ENCODE measurements around the gene GNB1L.

Gene GNB1L

DNA sequence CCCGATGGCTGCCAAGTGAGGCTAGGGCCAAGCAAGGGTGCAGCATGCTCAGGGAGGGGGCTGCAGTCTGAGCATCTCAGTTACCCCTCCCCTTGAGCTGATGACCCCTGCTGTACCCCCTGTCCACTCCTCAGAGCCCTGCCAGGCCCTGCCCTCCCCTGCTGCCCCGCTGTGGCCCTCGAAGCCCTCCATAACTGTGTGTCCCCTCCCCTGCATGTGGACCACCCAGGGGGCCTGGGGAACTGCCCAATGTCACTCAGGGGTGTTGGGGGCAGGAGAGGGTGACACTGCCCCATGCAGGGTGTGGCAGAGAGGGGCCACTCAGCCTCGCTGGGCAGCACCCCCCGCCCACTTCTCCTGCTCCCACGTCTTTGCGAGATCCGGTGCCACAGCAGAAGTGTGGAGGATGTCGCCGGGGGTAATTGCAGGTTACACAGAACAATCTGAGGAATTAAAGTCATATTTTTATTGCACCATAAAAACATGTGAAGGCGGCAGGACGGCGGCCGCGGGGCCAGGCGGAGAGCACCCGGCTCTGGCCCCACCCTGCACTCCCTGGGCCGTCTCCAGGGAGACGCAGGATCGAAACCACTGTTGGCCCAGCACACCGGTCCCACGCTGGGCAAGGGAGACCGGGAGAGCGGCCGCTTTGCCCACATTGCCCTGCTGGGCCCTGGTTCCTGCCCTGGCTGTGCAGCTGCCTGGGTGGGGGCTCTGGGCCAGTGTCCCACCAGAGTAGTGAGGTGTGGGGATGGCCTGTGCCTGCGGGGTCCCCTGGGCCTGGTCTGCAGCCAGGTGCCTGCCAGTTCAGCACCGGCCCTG, 18.7 kb upstream of the GNB1L start:
- Histone ChIP-seq H3K4me1 (ENCODE audit: control insufficient read depth, insufficient read depth, low read length) (peaks cover 47% of the 10 kb centered on the region), H3K27me3 (ENCODE audit: control insufficient read depth, insufficient read depth, low read length) (no peaks in the 10 kb centered on the region), H3K9ac (ENCODE audit: low read depth, low read length) (peak overlapping the region; percentile 60), H3K4me2 (ENCODE audit: low read length) (no peak overlapping the region), H3K4me3 (ENCODE audit: low read length) (no peak overlapping the region), H3K9me3 (replicated peaks; ENCODE audit: low read length) (no peaks in the 10 kb centered on the region), H3K36me3 (ENCODE audit: insufficient read depth, low read length) (peaks cover 19% of the 10 kb centered on the region)

DNA sequence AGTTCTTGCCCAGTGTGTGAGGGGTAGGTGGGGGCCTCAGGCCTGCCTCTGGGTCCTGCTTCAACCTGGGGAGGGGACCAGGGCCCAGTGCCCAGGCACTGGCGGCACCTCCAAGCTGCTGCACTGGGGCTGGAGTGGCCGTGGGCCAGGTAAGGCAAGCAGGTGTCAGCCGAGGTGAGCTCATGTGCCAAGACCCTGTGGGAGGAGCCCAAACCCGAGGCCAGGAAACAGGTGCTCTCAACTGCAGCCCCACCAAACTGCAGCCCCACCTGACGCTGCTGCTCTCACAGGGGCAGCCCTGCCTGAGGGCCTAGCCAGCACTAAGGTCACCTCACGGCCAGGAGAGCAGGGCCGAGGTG, 18.1 kb upstream of the GNB1L start:
- H3K9ac ChIP-seq (ENCODE audit: low read depth, low read length): no peak overlapping the region
- peaks cover 16% of the 10 kb centered on the region for H3K36me3 ChIP-seq (ENCODE audit: insufficient read depth, low read length)
- H3K9me3 ChIP-seq (replicated peaks; ENCODE audit: low read length): no peaks in the 10 kb centered on the region
- no peak overlapping the region for H3K4me3 ChIP-seq (ENCODE audit: low read length)
- no peak overlapping the region for H3K4me2 ChIP-seq (ENCODE audit: low read length)
- peaks cover 41% of the 10 kb centered on the region for H3K4me1 ChIP-seq (ENCODE audit: control insufficient read depth, insufficient read depth, low read length)
- H3K27me3 ChIP-seq (ENCODE audit: control insufficient read depth, insufficient read depth, low read length): no peaks in the 10 kb centered on the region

DNA sequence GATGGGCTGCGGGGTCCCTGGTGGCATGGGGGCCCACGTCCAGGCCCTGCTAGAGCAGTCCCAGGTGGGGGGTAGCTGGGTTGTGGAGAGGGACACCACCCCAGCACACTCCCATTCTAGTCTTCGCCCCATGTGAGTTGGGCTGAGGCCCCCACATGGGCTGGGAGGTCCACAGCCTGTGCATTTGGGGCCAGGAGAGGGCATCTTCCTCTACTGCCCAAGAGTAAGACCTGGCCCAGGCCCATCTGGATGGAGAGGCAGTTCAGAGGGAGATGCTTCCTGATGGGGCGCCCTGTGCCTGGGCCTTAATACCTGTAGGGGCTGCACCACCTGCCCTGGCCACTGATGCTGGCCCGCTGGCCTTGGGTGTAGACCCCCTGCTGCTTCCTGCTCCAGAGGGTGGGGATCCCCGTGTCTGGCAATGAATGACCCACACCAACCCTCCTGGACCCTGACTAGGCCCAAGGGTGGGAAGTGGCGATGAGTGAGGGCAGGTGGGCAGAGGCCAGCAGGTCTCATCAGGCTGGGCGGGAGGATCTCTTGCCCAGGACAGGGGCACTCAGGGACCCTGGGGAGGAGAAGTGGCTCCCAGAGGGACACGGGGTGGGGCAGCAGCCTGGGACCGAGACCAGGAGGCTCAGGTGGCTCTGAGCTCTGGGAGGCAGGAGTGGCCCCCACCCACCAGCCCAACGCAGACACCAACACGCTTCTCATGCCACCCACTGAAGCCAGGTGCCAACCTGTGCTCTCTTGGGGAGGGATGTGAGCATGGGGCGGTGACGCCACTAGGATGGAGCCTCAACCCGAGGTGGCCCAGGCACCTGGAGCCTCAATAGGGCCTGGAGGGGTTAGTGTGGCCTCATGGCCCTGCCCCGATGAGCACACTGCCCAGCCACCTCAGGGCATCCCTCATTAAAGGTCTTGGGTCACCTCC, 17.4 kb upstream of the GNB1L start:
- H3K36me3 ChIP-seq (ENCODE audit: insufficient read depth, low read length): peaks cover 16% of the 10 kb centered on the region
- no peaks in the 10 kb centered on the region for H3K9me3 ChIP-seq (replicated peaks; ENCODE audit: low read length)
- H3K27me3 ChIP-seq (ENCODE audit: control insufficient read depth, insufficient read depth, low read length): no peaks in the 10 kb centered on the region
- H3K9ac ChIP-seq (ENCODE audit: low read depth, low read length): no peak overlapping the region
- H3K4me1 ChIP-seq (ENCODE audit: control insufficient read depth, insufficient read depth, low read length): peaks cover 35% of the 10 kb centered on the region
- no peak overlapping the region for H3K4me2 ChIP-seq (ENCODE audit: low read length)
- no peak overlapping the region for H3K4me3 ChIP-seq (ENCODE audit: low read length)

DNA sequence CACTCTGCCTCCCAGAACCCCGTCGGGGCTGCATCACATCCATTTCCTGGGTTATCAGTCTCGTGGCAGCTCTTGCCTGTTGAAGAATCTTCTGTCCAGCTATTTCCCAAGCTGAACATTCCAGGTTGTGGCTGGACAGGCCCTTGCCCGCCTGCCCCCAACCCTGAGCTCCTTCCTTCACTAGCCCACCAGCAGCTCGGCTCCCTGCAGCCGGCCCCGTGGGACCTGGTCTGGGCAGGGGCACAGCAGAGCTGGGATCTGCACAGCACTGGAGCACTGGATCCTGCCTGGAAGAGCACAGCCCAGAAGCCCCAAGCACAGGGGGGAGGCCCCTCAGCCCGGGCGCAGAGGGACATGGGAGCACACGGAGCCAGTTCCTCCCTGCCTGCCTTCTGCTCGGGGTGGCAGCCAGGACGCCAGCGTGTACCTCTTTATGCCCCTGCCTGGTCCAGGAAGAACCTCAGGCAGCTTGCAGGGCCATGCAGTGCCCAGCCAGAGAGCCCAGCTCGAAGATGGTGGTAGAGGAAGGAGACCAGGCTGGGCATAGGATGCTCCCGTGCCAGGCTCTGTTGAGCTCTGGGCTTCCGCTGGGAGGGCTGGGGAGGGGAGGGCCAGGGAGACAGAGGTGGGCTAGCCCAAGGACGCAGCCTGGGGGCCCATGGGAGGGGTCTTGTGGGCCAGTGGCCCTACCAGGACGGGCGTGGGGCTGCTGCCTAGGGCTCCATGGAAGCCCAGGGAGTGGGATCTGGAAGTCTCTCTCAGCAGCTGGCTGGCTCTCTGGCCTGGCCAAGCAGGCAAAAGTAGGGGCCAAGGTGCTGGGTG, 16.6 kb upstream of the GNB1L start:
- Histone ChIP-seq H3K9ac (ENCODE audit: low read depth, low read length) (no peak overlapping the region), H3K4me3 (ENCODE audit: low read length) (no peak overlapping the region)

DNA sequence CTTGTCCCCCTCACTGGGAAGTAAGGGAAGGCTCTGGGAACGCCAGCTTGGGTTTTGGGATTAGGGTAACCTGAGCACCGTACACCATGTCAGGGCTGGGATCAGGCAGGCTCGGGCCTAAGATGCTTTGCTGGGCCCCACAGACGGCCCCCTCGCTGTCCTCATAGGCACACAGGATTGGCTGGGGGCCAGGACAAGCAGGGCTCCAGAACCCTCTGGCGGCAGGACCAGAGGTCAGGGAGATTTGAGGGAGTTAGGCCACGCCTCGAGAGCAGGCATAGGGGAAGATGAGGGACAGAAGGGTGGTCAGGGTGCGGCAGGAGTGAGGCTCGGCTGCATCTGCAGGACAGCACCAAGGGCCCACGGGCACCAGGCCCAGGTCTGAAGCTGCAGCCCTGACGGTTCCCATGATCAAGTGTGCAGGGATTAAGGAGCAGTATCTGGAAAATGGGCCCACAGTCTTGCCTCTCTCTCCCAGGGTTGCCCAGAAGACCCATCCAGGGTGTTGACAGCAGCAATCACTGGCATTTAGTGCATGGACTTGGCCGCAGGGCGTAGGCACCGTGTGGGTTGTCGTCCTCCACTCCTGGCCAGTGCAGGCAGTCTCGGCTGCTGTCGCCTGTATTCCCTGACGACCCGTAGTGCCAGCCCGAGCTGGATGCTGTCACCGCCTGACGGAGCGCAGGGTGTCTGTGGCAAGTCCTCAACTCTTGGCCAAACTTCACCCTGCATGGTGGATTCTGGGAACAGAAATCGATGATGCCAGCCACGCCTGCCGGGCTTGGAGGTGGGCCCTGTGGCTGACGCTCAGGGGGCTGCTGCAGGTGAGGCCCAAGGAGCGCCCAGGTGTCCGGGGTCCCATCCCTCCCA, 15.7 kb upstream of the GNB1L start:
- Histone ChIP-seq H3K9ac (ENCODE audit: low read depth, low read length) (no peak overlapping the region), H3K27me3 (ENCODE audit: control insufficient read depth, insufficient read depth, low read length) (no peaks in the 10 kb centered on the region), H3K4me3 (ENCODE audit: low read length) (no peak overlapping the region), H3K36me3 (ENCODE audit: insufficient read depth, low read length) (peaks cover 7% of the 10 kb centered on the region), H3K9me3 (replicated peaks; ENCODE audit: low read length) (no peaks in the 10 kb centered on the region), H3K4me1 (ENCODE audit: control insufficient read depth, insufficient read depth, low read length) (peaks cover 22% of the 10 kb centered on the region), H3K4me2 (ENCODE audit: low read length) (no peak overlapping the region)

More for the DNA sequence above, 16.6 kb upstream of the GNB1L start:
- no peak overlapping the region for H3K4me2 ChIP-seq (ENCODE audit: low read length)
- peaks cover 10% of the 10 kb centered on the region for H3K36me3 ChIP-seq (ENCODE audit: insufficient read depth, low read length)
- H3K9me3 ChIP-seq (replicated peaks; ENCODE audit: low read length): no peaks in the 10 kb centered on the region
- H3K4me1 ChIP-seq (ENCODE audit: control insufficient read depth, insufficient read depth, low read length): peaks cover 27% of the 10 kb centered on the region
- no peaks in the 10 kb centered on the region for H3K27me3 ChIP-seq (ENCODE audit: control insufficient read depth, insufficient read depth, low read length)

DNA sequence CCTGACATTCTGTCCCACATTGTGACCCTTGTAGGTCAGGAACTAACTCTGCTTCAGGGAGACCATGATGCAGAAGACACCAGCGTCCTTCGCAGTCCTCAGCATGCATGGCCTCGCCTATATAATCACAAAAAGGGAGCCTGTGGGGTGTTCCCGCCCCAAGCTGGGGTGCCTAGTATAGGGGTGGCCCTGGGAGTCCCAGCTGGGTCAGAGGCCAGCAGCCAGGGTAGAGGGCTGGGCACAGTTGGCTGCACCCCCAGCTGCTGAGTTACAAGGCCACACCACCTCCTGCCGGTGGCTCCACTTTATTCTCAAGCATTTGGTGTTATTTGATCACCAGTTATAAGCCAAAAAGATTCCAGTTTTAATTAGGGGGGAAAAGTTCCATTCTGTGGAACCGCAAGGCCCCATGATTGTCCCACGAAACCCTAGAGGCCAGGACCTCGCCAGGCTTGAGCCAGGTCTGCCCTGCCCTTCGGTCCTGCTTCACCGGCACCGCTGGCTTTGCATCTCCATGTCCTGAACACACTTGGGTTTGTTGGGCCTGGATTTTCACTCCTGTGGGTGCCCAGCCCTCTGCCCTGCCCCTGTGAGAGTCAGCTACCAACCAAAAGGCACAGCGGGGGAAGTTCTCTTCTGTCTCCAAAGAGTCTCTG, 15.0 kb upstream of the GNB1L start:
- no peak overlapping the region for H3K9ac ChIP-seq (ENCODE audit: low read depth, low read length)
- H3K36me3 ChIP-seq (ENCODE audit: insufficient read depth, low read length): no peaks in the 10 kb centered on the region

DNA sequence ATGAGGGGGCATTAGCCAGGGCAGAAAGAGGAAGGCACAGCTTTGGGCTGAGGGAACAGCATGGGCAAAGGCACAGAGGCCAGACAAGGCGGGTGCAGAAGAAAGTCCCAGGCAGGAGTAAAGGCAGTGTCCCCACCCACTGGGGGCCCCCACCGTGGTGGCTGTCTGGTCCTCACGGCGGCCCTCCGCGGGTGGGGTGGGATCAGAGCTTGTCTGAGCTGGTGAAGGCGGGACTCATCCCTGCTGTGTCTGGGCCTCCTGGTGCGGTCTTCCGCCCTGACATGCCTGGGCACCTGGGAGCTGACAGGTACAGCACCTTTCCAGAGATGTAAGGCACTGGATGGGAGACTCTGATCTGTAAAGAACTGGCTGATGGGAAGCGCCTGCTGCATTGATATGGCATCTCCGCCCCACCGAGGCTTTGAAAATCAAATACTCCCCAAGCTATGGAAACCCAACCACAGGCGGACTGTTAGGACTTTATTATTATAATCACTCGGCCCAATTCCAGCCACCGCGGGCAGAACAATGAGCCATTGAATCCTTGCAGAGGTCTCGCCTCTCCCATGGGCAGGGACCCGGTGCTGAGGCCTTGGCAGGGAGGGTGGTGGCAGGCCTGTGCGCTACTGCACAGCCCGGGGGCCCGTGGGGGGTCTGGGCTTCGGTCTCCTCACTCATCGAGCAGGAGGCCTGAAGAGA, 14.2 kb upstream of the GNB1L start:
- no peaks in the 10 kb centered on the region for H3K36me3 ChIP-seq (ENCODE audit: insufficient read depth, low read length)
- H3K4me3 ChIP-seq (ENCODE audit: low read length): no peak overlapping the region
- no peaks in the 10 kb centered on the region for H3K9me3 ChIP-seq (replicated peaks; ENCODE audit: low read length)
- no peak overlapping the region for H3K9ac ChIP-seq (ENCODE audit: low read depth, low read length)
- H3K27me3 ChIP-seq (ENCODE audit: control insufficient read depth, insufficient read depth, low read length): no peaks in the 10 kb centered on the region
- peaks cover 11% of the 10 kb centered on the region for H3K4me1 ChIP-seq (ENCODE audit: control insufficient read depth, insufficient read depth, low read length)
- no peak overlapping the region for H3K4me2 ChIP-seq (ENCODE audit: low read length)

More for the DNA sequence above, 15.0 kb upstream of the GNB1L start:
- Histone ChIP-seq H3K9me3 (replicated peaks; ENCODE audit: low read length) (no peaks in the 10 kb centered on the region), H3K4me3 (ENCODE audit: low read length) (no peak overlapping the region), H3K4me2 (ENCODE audit: low read length) (no peak overlapping the region), H3K4me1 (ENCODE audit: control insufficient read depth, insufficient read depth, low read length) (peaks cover 18% of the 10 kb centered on the region), H3K27me3 (ENCODE audit: control insufficient read depth, insufficient read depth, low read length) (no peaks in the 10 kb centered on the region)

DNA sequence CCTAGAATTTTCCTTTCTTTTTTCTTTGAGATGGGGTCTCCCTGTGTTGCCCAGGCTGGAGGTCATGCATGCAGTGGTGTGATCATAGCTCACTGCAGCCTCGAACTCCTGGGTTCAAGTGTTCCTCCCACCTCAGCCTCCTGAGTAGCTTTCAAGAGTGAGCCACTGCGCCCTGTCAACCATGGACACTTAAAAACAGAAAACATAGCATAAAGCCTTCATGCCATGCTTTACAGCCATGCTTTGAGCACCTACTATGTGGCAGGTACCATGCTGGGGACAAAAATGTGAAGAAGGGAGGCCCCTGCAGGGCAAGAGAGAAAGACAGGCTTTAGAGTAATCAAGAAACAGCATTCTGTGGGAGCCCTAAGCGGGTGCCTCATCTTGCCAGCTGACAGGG, 13.7 kb upstream of the GNB1L start:
- no peak overlapping the region for H3K9ac ChIP-seq (ENCODE audit: low read depth, low read length)
- H3K4me3 ChIP-seq (ENCODE audit: low read length): no peak overlapping the region
- no peaks in the 10 kb centered on the region for H3K9me3 ChIP-seq (replicated peaks; ENCODE audit: low read length)
- H3K4me1 ChIP-seq (ENCODE audit: control insufficient read depth, insufficient read depth, low read length): peaks cover 6% of the 10 kb centered on the region
- H3K4me2 ChIP-seq (ENCODE audit: low read length): no peak overlapping the region
- no peaks in the 10 kb centered on the region for H3K36me3 ChIP-seq (ENCODE audit: insufficient read depth, low read length)
- H3K27me3 ChIP-seq (ENCODE audit: control insufficient read depth, insufficient read depth, low read length): no peaks in the 10 kb centered on the region

DNA sequence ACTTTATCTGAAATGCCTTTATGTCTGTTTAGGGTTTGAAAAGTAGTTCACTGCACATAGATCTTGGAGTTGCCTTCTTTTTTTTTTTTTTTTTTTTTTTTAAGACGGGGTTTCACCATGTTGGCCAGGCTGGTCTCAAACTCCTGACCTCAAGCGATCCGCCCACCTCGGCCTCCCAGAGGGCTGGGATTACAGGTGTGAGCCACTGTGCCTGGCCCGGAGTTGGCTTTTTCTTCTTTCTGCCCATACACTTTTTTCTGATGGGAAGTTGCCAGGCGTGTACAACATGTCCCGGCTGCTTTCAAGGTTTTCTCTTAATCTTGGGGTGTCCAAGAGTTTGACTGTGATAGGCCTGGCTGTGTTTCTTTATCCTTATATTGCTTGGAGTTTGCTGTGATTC, 12.9 kb upstream of the GNB1L start:
- H3K9me3 ChIP-seq (replicated peaks; ENCODE audit: low read length): no peaks in the 10 kb centered on the region

DNA sequence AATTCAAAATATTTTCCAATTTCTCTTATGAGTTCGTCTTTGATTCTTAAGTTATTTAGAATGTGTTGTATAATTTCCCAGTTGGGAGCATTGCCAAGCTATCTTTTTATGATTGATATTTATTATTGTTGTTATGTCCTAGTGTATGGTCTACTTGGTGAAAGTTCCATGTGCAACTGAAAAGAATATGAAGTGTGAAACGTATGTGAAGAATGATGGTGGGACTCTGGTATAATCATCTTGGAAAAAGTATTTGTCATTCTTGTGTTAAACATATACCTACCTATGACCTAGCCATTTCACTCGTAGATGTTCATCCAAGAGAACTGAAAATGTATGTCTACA, 12.0 kb upstream of the GNB1L start:
- H3K4me2 ChIP-seq (ENCODE audit: low read length): no peak overlapping the region
- no peak overlapping the region for H3K9ac ChIP-seq (ENCODE audit: low read depth, low read length)
- no peaks in the 10 kb centered on the region for H3K27me3 ChIP-seq (ENCODE audit: control insufficient read depth, insufficient read depth, low read length)
- no peaks in the 10 kb centered on the region for H3K36me3 ChIP-seq (ENCODE audit: insufficient read depth, low read length)
- H3K9me3 ChIP-seq (replicated peaks; ENCODE audit: low read length): no peaks in the 10 kb centered on the region
- peaks cover 6% of the 10 kb centered on the region for H3K4me1 ChIP-seq (ENCODE audit: control insufficient read depth, insufficient read depth, low read length)
- H3K4me3 ChIP-seq (ENCODE audit: low read length): no peak overlapping the region

More for the DNA sequence above, 12.9 kb upstream of the GNB1L start:
- no peak overlapping the region for H3K9ac ChIP-seq (ENCODE audit: low read depth, low read length)
- no peaks in the 10 kb centered on the region for H3K27me3 ChIP-seq (ENCODE audit: control insufficient read depth, insufficient read depth, low read length)
- H3K4me3 ChIP-seq (ENCODE audit: low read length): no peak overlapping the region
- peaks cover 6% of the 10 kb centered on the region for H3K4me1 ChIP-seq (ENCODE audit: control insufficient read depth, insufficient read depth, low read length)
- H3K4me2 ChIP-seq (ENCODE audit: low read length): no peak overlapping the region
- H3K36me3 ChIP-seq (ENCODE audit: insufficient read depth, low read length): no peaks in the 10 kb centered on the region
